SK-N-SH treated with all-trans-retinoic acid at 6 μM for 48 hours (cell line): ENCODE results near the gene MARCHF4.

Experiments
- ATAC-seq: fragments of 200-7000 bp; cut with Tn5 transposase; 3 replicates; pipeline ENCODE4 v1.9.1; 2020; ENCODE audit warnings: mild to moderate bottlenecking, moderate library complexity
- ARNTL ChIP-seq: fragments of 450-650 bp; formaldehyde crosslinking; IDR thresholded peaks from 2 replicates; pipeline ENCODE4 v1.5.0; 2020; ENCODE audit warnings: low read depth, mild to moderate bottlenecking, moderate library complexity, borderline replicate concordance
- BACH2 ChIP-seq: fragments of 250-450 bp; sonication (Bioruptor Pico); IDR thresholded peaks from 2 replicates; pipeline ENCODE4 v1.9.0; 2021; ENCODE audit warnings: mild to moderate bottlenecking, borderline replicate concordance
- CSDC2 ChIP-seq: fragments of 250-450 bp; sonication (Bioruptor Pico); IDR thresholded peaks from 2 replicates; pipeline ENCODE4 v1.5.0; 2020; ENCODE audit warnings: mild to moderate bottlenecking, moderate library complexity
- ESRRG ChIP-seq: fragments of 250-450 bp; sonication (Bioruptor Pico); IDR thresholded peaks from 2 replicates; pipeline ENCODE4 v1.6.1; 2021; ENCODE audit warnings: mild to moderate bottlenecking
- GLIS3 ChIP-seq: fragments of 250-450 bp; sonication (Bioruptor Pico); IDR thresholded peaks from 2 replicates; pipeline ENCODE4 v1.5.0; 2020; ENCODE audit warnings: mild to moderate bottlenecking, moderate library complexity
- OSR1 ChIP-seq: fragments of 250-450 bp; sonication (Bioruptor Pico); IDR thresholded peaks from 2 replicates; pipeline ENCODE4 v1.8.0; 2022; ENCODE audit warnings: moderate library complexity, mild to moderate bottlenecking, inconsistent platforms
- PPARA ChIP-seq: fragments of 250-450 bp; sonication (Bioruptor Pico); IDR thresholded peaks from 2 replicates; pipeline ENCODE4 v1.5.0; 2020; ENCODE audit warnings: mild to moderate bottlenecking, borderline replicate concordance
- RARB ChIP-seq: fragments of 250-450 bp; sonication (Bioruptor Pico); IDR thresholded peaks from 2 replicates; pipeline ENCODE4 v1.8.0; 2021; ENCODE audit warnings: mild to moderate bottlenecking, moderate library complexity
- SNAI2 ChIP-seq: fragments of 250-450 bp; sonication (Bioruptor Pico); IDR thresholded peaks from 2 replicates; pipeline ENCODE4 v1.5.0; 2020; ENCODE audit warnings: mild to moderate bottlenecking, moderate library complexity
- TCF4 ChIP-seq: fragments of 250-450 bp; sonication (Bioruptor Pico); IDR thresholded peaks from 2 replicates; pipeline ENCODE4 v1.8.0; 2021; ENCODE audit warnings: mild to moderate bottlenecking, moderate library complexity, borderline replicate concordance
- TOX ChIP-seq: fragments of 250-450 bp; sonication (Bioruptor Pico); IDR thresholded peaks from 2 replicates; pipeline ENCODE4 v1.8.0; 2021; ENCODE audit warnings: mild to moderate bottlenecking, moderate library complexity, borderline replicate concordance
- TSHZ2 ChIP-seq: fragments of 250-450 bp; sonication (Bioruptor Pico); IDR thresholded peaks from 2 replicates; pipeline ENCODE4 v1.5.0; 2020; ENCODE audit warnings: mild to moderate bottlenecking, moderate library complexity
- ZC3H10 ChIP-seq: fragments of 250-450 bp; sonication (Bioruptor Pico); IDR thresholded peaks from 2 replicates; pipeline ENCODE4 v1.5.1; 2021; ENCODE audit warnings: mild to moderate bottlenecking, moderate library complexity
- ZFP30 ChIP-seq: fragments of 450-650 bp; formaldehyde crosslinking; IDR thresholded peaks from 2 replicates; pipeline ENCODE4 v1.5.0; 2022; ENCODE audit warnings: mild to moderate bottlenecking, moderate library complexity
- ZNF565 ChIP-seq: fragments of 450-650 bp; formaldehyde crosslinking; conservative IDR thresholded peaks from 2 replicates; pipeline ENCODE4 v1.5.0; 2020; ENCODE audit warnings: low read depth, mild to moderate bottlenecking, moderate library complexity
- ZNF70 ChIP-seq: fragments of 450-650 bp; formaldehyde crosslinking; IDR thresholded peaks from 2 replicates; pipeline ENCODE4 v1.5.0; 2020; ENCODE audit warnings: mild to moderate bottlenecking, moderate library complexity
- ZNF8 ChIP-seq: fragments of 450-650 bp; formaldehyde crosslinking; IDR thresholded peaks from 2 replicates; pipeline ENCODE4 v1.5.0; 2020; ENCODE audit warnings: mild to moderate bottlenecking, moderate library complexity
- TF ChIP-seq, protein P1 (sequence below): fragments of 250-450 bp; sonication (Bioruptor Pico); IDR thresholded peaks from 2 replicates; pipeline ENCODE4 v1.8.0; 2020; ENCODE audit warnings: mild to moderate bottlenecking, moderate library complexity, borderline replicate concordance
- TF ChIP-seq, protein P2 (sequence below): fragments of 250-450 bp; sonication (Bioruptor Pico); IDR thresholded peaks from 2 replicates; pipeline ENCODE4 v1.5.1; 2020; ENCODE audit warnings: low read depth, mild to moderate bottlenecking, moderate library complexity
- TF ChIP-seq, protein P3 (sequence below): fragments of 250-450 bp; sonication (Bioruptor Pico); IDR thresholded peaks from 2 replicates; pipeline ENCODE4 v1.8.0; 2021; ENCODE audit warnings: low read depth, mild to moderate bottlenecking, moderate library complexity, borderline replicate concordance

Gene MARCHF4

GRCh38 chr2:216405588-216405987, 33.3 kb upstream of the MARCHF4 start (continued):
- TF ChIP-seq TSHZ2 (CRISPR knock-in tag) (no peak), TOX (CRISPR knock-in tag) (no peak), PPARA (CRISPR knock-in tag) (no peak), ESRRG (CRISPR knock-in tag) (no peak), ZFP30 (CRISPR knock-in tag) (no peak), RARB (no peak)

GRCh38 chr2:216404010-216404618, 31.8 kb upstream of the MARCHF4 start:
- TF ChIP-seq ZNF565 (CRISPR knock-in tag), result no peak
- TF ChIP-seq CSDC2 (CRISPR knock-in tag), result no peak
- ATAC-seq, result peak; percentile 79

- no peak for ATAC-seq
- TF ChIP-seq ARNTL (CRISPR knock-in tag) (no peak), ZNF8 (no peak), TSHZ2 (CRISPR knock-in tag) (no peak), BACH2 (CRISPR knock-in tag) (no peak), PPARA (CRISPR knock-in tag) (no peak), ZFP30 (CRISPR knock-in tag) (no peak), ESRRG (CRISPR knock-in tag) (no peak), ZC3H10 (CRISPR knock-in tag) (no peak), GLIS3 (CRISPR knock-in tag) (no peak), ZNF565 (CRISPR knock-in tag) (no peak), ZNF70 (CRISPR knock-in tag) (no peak), TCF4 (CRISPR knock-in tag) (no peak), SNAI2 (CRISPR knock-in tag) (no peak), RARB (no peak), OSR1 (no peak), TOX (CRISPR knock-in tag) (no peak), CSDC2 (CRISPR knock-in tag) (no peak)
- TF ChIP-seq, protein P1, sequence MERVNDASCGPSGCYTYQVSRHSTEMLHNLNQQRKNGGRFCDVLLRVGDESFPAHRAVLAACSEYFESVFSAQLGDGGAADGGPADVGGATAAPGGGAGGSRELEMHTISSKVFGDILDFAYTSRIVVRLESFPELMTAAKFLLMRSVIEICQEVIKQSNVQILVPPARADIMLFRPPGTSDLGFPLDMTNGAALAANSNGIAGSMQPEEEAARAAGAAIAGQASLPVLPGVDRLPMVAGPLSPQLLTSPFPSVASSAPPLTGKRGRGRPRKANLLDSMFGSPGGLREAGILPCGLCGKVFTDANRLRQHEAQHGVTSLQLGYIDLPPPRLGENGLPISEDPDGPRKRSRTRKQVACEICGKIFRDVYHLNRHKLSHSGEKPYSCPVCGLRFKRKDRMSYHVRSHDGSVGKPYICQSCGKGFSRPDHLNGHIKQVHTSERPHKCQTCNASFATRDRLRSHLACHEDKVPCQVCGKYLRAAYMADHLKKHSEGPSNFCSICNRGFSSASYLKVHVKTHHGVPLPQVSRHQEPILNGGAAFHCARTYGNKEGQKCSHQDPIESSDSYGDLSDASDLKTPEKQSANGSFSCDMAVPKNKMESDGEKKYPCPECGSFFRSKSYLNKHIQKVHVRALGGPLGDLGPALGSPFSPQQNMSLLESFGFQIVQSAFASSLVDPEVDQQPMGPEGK (CRISPR knock-in tag), result no peak
- TF ChIP-seq, protein P2, sequence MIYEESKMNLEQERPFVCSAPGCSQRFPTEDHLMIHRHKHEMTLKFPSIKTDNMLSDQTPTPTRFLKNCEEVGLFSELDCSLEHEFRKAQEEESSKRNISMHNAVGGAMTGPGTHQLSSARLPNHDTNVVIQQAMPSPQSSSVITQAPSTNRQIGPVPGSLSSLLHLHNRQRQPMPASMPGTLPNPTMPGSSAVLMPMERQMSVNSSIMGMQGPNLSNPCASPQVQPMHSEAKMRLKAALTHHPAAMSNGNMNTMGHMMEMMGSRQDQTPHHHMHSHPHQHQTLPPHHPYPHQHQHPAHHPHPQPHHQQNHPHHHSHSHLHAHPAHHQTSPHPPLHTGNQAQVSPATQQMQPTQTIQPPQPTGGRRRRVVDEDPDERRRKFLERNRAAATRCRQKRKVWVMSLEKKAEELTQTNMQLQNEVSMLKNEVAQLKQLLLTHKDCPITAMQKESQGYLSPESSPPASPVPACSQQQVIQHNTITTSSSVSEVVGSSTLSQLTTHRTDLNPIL, result no peak
- TF ChIP-seq, protein P3, sequence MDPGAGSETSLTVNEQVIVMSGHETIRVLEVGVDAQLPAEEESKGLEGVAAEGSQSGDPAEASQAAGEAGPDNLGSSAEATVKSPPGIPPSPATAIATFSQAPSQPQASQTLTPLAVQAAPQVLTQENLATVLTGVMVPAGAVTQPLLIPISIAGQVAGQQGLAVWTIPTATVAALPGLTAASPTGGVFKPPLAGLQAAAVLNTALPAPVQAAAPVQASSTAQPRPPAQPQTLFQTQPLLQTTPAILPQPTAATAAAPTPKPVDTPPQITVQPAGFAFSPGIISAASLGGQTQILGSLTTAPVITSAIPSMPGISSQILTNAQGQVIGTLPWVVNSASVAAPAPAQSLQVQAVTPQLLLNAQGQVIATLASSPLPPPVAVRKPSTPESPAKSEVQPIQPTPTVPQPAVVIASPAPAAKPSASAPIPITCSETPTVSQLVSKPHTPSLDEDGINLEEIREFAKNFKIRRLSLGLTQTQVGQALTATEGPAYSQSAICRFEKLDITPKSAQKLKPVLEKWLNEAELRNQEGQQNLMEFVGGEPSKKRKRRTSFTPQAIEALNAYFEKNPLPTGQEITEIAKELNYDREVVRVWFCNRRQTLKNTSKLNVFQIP (CRISPR knock-in tag), result no peak
Measured at GRCh38 chr2:216402751-216403150, 30.5 kb upstream of the MARCHF4 start.
